Lung (tissue), 12 donors: ENCODE results near the gene TMEM117. TPM values are rescaled to one million over a fixed set of nuclear protein-coding genes. Genes with fewer than 3 reads are reported as not detected.
A peak's percentile ranks its signal among the peaks of the same experiment; 100 is the strongest.

ENCODE experiments used
- ATAC-seq: fragments of 200-7000 bp; cut with Tn5 transposase; one replicate; pipeline ENCODE4 v1.9.1; 2020; ENCODE audit warnings: moderate number of reproducible peaks; ENCODE audit not compliant: insufficient read depth, low FRiP score
- DNase-seq, 3 donors: peaks; one replicate each; pipeline ENCODE4 v3.0.0-alpha.2; 2013 to 2017
- H3K27ac ChIP-seq, 2 donors: one replicate each; pipeline ENCODE4 v1.5.1; 2013; ENCODE audit warnings: mild to moderate bottlenecking in 2 of 2, moderate library complexity in 2 of 2, control low read depth in 1 of 2, inconsistent platforms in 1 of 2, low read depth in 1 of 2, low read length in 1 of 2
- H3K27me3 ChIP-seq, 3 donors: one replicate each; pipeline ENCODE4 v1.5.1; 2013; ENCODE audit warnings: low read length in 2 of 3; ENCODE audit not compliant: control insufficient read depth in 3 of 3, insufficient read depth in 3 of 3
- H3K36me3 ChIP-seq, 4 donors: one replicate each; pipeline ENCODE4 v1.5.1; 2013; ENCODE audit warnings: low read length in 4 of 4, mild to moderate bottlenecking in 1 of 4, moderate library complexity in 1 of 4; ENCODE audit not compliant: control insufficient read depth in 4 of 4, insufficient read depth in 4 of 4
- H3K4me1 ChIP-seq, 5 donors: one replicate each; pipeline ENCODE4 v1.5.1; 2013; ENCODE audit warnings: low read length in 5 of 5, mild to moderate bottlenecking in 2 of 5, moderate library complexity in 1 of 5; ENCODE audit not compliant: control insufficient read depth in 5 of 5, insufficient read depth in 5 of 5
- H3K4me3 ChIP-seq: one replicate; pipeline ENCODE4 v1.5.1; 2013; ENCODE audit warnings: mild to moderate bottlenecking, control low read depth, moderate library complexity
- H3K9ac ChIP-seq, 2 donors: one replicate each; pipeline ENCODE4 v1.5.1; 2013; ENCODE audit warnings: low read length in 2 of 2, control low read depth in 1 of 2; ENCODE audit not compliant: insufficient read depth in 1 of 2
- H3K9me3 ChIP-seq, 4 donors: one replicate each; pipeline ENCODE4 v1.5.1; 2013; ENCODE audit warnings: low read length in 3 of 4, mild to moderate bottlenecking in 1 of 4, moderate library complexity in 1 of 4; ENCODE audit not compliant: control insufficient read depth in 4 of 4, insufficient read depth in 3 of 4
- WGBS, 2 donors: extraction: QIAGEN DNeasy Blood & Tissue Kit; methylation state at CpG; one replicate each; pipeline ENCODE4 v1.1.7; 2013; 5-methylcytosine and 5-hydroxymethylcytosine counted together
- polyA plus RNA-seq, 2 donors: library from polyadenylated mRNA; stranded (reverse); fragments of 200-250 nt; gene quantifications; one replicate each; pipeline ENCODE4 v1.2.1, GENCODE V29; 2013
- total RNA-seq, 2 donors: library from RNA; depleted of rRNA in 1 of 2; stranded (reverse); fragments of >200 nt in 1 of 2; gene quantifications; one replicate each; pipeline ENCODE4 v1.2.1, GENCODE V29; 2014 to 2021
- TF ChIP-seq, protein P1 (sequence below): IDR thresholded peaks from 2 replicates; pipeline ENCODE4 v1.5.1; 2012; ENCODE audit warnings: mild to moderate bottlenecking; ENCODE audit errors: control extremely low read depth, extremely low read depth
- donor health status: control.
- donor health status: control.
- donor health status: Bipolar disorder and iron deficiency.
- donor health status: healthy.
- donor health status: DM: yes; HTN: yes; CAD: no.

The TMEM117 gene
- total and polyA plus RNA-seq, 4 donors: 1.2 to 6.1 (median 2.3) TPM

DNA sequence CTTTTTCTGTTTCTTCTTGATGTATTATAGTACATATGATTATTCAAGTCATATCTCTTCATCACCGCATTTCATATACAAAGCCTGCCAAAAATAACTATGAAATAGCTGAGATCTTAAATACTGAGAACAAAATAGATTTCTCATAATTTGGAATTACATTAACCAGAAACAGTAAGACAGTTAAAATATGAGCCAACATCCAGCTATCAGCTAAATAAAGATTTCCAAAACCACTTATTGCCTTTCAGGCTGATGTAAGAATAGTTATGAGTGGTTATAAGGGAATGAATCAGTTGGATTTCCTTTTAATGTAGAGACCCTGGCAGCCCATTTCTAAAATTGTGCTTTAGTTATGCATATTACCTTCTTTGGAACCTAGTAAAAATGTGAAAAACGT, 47.4 kb downstream of the TMEM117 start:
- Histone ChIP-seq H3K4me3 (no peak overlapping the region), H3K9ac (no peak overlapping the region), H3K27ac (no peak overlapping the region), H3K36me3 (no peaks in the 10 kb centered on the region), H3K9me3 (no peaks in the 10 kb centered on the region), H3K4me1 (no peaks in the 10 kb centered on the region), H3K27me3 (no peaks in the 10 kb centered on the region)
- 68 to 82% methylated on average over 2 of the region's 2 CpGs for WGBS, 2 donors
- DNase-seq (no peak), ATAC-seq (no peak)
- TF ChIP-seq, protein P1, sequence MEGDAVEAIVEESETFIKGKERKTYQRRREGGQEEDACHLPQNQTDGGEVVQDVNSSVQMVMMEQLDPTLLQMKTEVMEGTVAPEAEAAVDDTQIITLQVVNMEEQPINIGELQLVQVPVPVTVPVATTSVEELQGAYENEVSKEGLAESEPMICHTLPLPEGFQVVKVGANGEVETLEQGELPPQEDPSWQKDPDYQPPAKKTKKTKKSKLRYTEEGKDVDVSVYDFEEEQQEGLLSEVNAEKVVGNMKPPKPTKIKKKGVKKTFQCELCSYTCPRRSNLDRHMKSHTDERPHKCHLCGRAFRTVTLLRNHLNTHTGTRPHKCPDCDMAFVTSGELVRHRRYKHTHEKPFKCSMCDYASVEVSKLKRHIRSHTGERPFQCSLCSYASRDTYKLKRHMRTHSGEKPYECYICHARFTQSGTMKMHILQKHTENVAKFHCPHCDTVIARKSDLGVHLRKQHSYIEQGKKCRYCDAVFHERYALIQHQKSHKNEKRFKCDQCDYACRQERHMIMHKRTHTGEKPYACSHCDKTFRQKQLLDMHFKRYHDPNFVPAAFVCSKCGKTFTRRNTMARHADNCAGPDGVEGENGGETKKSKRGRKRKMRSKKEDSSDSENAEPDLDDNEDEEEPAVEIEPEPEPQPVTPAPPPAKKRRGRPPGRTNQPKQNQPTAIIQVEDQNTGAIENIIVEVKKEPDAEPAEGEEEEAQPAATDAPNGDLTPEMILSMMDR: no peak

DNA sequence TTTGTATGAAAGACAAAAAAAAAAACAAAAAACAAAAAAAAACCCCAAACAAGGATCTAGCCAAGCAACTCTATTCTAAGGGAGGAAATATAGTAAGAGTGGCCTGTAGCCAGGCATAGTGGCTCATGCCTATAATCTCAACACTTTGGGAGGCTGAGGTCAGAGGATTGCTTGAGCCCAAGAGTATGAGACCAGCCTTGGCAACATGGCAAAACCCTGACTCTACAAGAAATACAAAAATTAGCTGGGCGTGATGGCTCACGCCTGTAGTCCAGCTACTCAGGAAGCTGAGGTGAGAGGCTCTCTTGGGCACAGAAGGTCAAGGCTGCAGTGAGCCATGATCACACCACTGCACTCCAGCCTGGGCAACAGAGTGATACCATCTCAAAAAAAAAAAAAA, 47.9 kb downstream of the TMEM117 start:
- Histone ChIP-seq H3K36me3 (no peaks in the 10 kb centered on the region), H3K27me3 (no peaks in the 10 kb centered on the region), H3K4me1 (no peaks in the 10 kb centered on the region), H3K9ac (no peak overlapping the region), H3K27ac (no peak overlapping the region), H3K9me3 (no peaks in the 10 kb centered on the region), H3K4me3 (no peak overlapping the region)
- DNase-seq: no peak
- TF ChIP-seq, protein P1: no peak
- no peak for ATAC-seq
- WGBS, 2 donors: 90 to 100% methylated on average over 2 of the region's 2 CpGs

DNA sequence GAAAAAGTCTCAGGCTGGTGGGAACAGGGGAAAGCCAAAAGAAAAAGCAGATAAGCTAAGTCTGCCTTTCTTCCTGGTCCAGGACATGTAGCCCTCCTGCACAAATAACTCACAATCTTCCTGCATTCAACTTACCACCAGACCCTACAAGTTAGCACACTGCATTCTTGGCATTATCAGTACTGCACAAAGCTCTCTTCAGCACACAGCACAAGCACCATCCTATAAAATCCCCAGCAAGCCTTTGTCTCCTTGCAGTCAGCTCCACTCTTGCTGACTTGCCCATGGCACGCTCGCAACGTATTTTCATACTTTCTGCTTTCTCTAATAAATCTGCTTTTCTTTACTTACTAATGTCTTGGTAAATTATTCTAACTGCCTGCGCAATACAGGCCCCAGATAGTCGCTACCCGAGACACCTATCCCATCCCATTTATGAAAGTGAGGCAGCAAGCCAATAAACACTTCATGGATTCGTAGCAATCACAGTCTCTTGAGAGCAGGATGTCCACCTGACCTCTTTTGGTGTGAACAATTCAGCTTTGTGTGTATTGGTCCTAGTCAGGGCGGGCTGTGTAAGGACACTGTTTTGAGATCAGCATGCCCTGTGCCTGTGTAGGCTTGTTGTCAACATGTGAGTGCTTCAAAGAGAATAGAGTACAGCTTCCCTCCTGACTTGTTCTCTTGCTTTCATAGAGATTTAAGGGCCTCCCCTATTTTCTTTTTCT, 49.0 kb downstream of the TMEM117 start:
- no peaks in the 10 kb centered on the region for H3K36me3 ChIP-seq
- no peak for ATAC-seq
- DNase-seq: peak in 1 of 3 donors; percentile 11
- no peak overlapping the region for H3K4me3 ChIP-seq
- no peaks in the 10 kb centered on the region for H3K4me1 ChIP-seq
- TF ChIP-seq, protein P1: no peak
- no peak overlapping the region for H3K9ac ChIP-seq
- H3K27me3 ChIP-seq: no peaks in the 10 kb centered on the region
- WGBS, 2 donors: 81 to 86% methylated on average over 8 of the region's 8 CpGs
- no peaks in the 10 kb centered on the region for H3K9me3 ChIP-seq
- no peak overlapping the region for H3K27ac ChIP-seq

DNA sequence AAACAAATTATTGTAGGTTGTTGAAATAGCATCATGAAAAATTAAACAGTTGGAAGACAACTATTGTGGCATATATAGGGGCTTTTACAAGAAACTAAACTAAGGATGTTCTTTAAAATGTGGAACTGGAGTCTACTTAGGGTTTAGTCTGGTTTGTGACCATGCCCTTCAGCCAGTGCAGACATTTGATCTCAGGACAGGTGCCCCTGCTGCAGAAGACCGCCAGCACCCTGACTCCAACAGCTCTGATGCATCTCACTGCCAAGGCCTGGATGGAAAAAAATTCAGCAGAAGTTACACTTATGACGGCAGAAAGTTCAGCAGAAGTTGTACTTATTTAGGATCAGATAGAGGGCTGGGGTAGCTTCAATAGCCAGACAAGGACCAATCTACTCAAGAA, 51.5 kb downstream of the TMEM117 start:
- DNase-seq (no peak), ATAC-seq (no peak)
- Histone ChIP-seq H3K27ac (no peak overlapping the region), H3K36me3 (no peaks in the 10 kb centered on the region), H3K4me1 (no peaks in the 10 kb centered on the region), H3K9me3 (no peaks in the 10 kb centered on the region), H3K27me3 (no peaks in the 10 kb centered on the region), H3K4me3 (no peak overlapping the region), H3K9ac (no peak overlapping the region)
- WGBS, 2 donors: 92 to 94% methylated on average over 2 of the region's 2 CpGs
- TF ChIP-seq, protein P1: no peak
